Skeletal muscle satellite cell (primary cell): ENCODE results near the gene FAM219A. TPM values are rescaled to one million over a fixed set of nuclear protein-coding genes. Genes with fewer than 3 reads are reported as not detected.

Source experiments
- H3K27me3 ChIP-seq: 2 replicates; pipeline ENCODE4 v1.7.0; 2013; ENCODE audit warnings: low read length; ENCODE audit not compliant: control insufficient read depth, insufficient read depth
- H3K36me3 ChIP-seq: 2 replicates; pipeline ENCODE4 v1.7.0; 2013; ENCODE audit warnings: mild to moderate bottlenecking, control low read depth, low read length; ENCODE audit not compliant: insufficient read depth
- H3K4me1 ChIP-seq: 2 replicates; pipeline ENCODE4 v1.7.0; 2013; ENCODE audit warnings: low read length; ENCODE audit not compliant: control insufficient read depth, insufficient read depth
- H3K4me2 ChIP-seq: 2 replicates; pipeline ENCODE4 v1.7.0; 2013; ENCODE audit warnings: mild to moderate bottlenecking, low read length
- H3K4me3 ChIP-seq: 2 replicates; pipeline ENCODE4 v1.7.0; 2013; ENCODE audit warnings: low read length
- H3K9ac ChIP-seq: 2 replicates; pipeline ENCODE4 v1.7.0; 2013; ENCODE audit warnings: mild to moderate bottlenecking, low read depth, low read length, moderate library complexity
- H3K9me3 ChIP-seq: replicated peaks from 2 replicates; pipeline ENCODE4 v1.7.0; 2013; ENCODE audit warnings: mild to moderate bottlenecking, control low read depth, low read length
- total RNA-seq: library from RNA; depleted of rRNA; stranded (reverse); fragments of >200 nt; gene quantifications from 2 replicates; pipeline ENCODE4 v1.2.3, GENCODE V29; 2012; rRNA removed

Gene FAM219A
- 9.1 and 14.2 TPM in 2 replicates for total RNA-seq

DNA sequence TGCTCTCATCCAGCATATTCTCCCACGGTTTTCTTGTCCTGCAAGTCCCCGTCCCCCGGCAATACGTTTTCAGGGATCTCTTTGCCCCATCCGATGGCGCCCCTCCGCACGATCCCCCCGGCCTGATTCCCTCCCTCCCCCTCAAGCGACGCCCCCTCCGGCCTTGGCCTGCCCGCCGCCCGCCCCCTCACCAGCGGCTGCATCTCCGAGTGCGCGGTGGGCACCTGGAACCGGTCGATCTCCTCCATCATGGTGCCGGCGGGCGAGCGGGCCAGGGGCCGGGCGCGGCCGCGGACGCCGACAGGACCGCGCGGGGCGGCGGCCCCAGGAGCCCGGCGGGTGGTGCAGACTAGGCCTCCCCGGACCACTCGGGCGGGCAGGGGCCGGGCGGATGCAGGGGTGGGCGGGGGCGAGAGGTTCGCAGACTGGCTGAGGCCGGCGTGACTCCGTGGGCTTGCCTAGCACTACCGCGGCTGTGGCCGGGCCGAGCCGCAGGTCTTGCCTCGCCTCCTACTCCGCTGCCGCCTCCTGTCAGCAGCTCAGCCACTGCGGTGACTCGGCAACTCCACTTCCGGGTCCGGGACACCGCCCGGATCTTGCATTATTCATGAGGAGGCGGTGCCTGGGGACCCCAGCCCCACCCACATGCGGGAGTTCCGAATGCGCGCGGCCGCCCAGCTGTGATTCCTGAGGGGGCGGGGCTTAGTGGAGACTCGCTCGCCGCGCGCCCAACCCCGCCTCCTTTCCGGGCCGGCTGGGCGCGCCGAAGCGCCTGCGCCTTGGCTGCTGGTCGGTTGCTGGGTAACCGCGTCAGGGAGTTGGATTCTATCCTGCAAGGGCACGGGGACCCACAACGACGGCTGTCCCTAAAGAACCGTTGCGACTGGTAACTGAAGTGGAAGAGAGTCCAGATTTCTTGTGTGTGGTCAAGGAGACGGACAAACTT is at the start of gene FAM219A, which contains the start of gene DNAI1:
Gene FAM219A, minus strand, starts transcription at position 558 of the 946 bp plus-strand sequence. Its CDS starts 307 bp downstream, at position 251.
Gene DNAI1, plus strand, starts transcription at position 793 of the 946 bp plus-strand sequence. CDS start 201 bp downstream, outside the sequence.
- Histone ChIP-seq H3K9ac (peak within 1 kb of the TSS; percentile 89), H3K4me1 (peaks cover 31% of the 10 kb centered on the region), H3K27me3 (no peaks in the 10 kb centered on the region), H3K4me3 (peak within 1 kb of the TSS; percentile 89), H3K4me2 (peak within 1 kb of the TSS; percentile 96), H3K36me3 (no peaks in the 10 kb centered on the region), H3K9me3 (no peaks in the 10 kb centered on the region)

GRCh38 chr9:34507966-34508365 is 49.6 kb upstream of the FAM219A start:
- peaks cover 5% of the 10 kb centered on the region for H3K4me1 ChIP-seq
- H3K27me3 ChIP-seq, result peaks cover 63% of the 10 kb centered on the region
- H3K9me3 ChIP-seq, result no peaks in the 10 kb centered on the region
- no peak overlapping the region for H3K4me3 ChIP-seq
- H3K4me2 ChIP-seq, result no peak overlapping the region
- H3K36me3 ChIP-seq, result no peaks in the 10 kb centered on the region
- H3K9ac ChIP-seq, result no peak overlapping the region

- H3K4me1 ChIP-seq, result peaks cover 9% of the 10 kb centered on the region
- no peaks in the 10 kb centered on the region for H3K36me3 ChIP-seq
- H3K4me2 ChIP-seq, result no peak overlapping the region
- no peaks in the 10 kb centered on the region for H3K9me3 ChIP-seq
- H3K27me3 ChIP-seq, result peaks cover 63% of the 10 kb centered on the region
- no peak overlapping the region for H3K9ac ChIP-seq
- no peak overlapping the region for H3K4me3 ChIP-seq
Observed at GRCh38 chr9:34507556-34507955, 49.2 kb upstream of the FAM219A start.

DNA sequence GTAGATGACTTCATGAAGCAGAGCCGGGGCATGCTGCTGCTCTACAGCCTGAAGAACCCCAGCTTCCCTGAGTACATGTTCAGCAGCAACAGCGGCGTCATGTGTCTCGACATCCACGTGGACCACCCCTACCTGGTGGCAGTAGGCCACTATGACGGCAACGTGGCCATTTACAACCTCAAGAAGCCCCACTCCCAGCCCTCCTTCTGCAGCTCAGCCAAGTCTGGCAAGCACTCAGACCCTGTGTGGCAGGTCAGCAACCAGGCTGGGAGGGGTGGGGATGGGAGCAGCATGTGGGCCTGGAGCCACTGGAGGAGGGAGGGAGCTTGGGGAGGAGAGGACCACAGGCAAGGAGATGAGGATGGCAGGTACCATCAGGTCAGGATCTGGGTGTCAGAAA is 48.3 kb upstream of the FAM219A start:
- H3K4me3 ChIP-seq, result no peak overlapping the region
- H3K36me3 ChIP-seq, result no peaks in the 10 kb centered on the region
- no peaks in the 10 kb centered on the region for H3K9me3 ChIP-seq
- no peak overlapping the region for H3K9ac ChIP-seq
- peaks cover 18% of the 10 kb centered on the region for H3K4me1 ChIP-seq
- H3K4me2 ChIP-seq, result no peak overlapping the region
- peaks cover 54% of the 10 kb centered on the region for H3K27me3 ChIP-seq

DNA sequence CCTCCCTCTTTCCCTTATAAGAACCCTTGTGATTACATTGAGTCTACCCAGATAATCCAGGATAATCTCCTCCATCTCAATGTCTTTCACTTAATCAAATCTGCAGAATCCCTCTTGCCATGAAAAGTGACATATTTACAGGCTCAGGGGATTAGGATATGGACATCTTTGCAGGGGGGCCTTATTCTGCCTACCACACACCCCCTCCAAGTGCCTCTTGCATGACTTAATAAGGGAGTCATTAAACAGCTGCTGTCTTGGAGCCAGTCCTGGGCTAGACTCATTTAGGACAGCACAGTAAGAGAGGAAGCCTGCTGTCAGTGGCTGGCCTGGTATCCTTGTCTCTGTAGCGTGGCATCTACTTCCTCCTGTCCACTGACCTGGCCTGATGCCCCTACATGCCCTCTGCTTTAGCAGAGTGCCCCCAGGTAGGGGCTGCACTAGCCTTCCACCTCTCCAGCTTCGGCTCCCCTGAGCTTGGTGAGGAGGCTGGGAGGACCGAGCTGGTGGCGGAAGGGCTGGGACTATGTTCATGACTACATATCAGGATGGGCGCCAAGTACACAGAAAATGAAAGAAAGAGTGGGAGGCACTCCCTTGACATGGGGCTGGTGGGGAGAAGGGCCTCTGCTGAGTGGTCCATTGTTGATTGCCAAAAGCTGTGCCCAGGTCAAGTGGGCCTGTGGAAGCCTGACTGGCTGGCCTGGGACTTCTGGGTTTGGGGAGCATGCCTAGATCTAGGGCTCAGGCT is 47.2 kb upstream of the FAM219A start:
- H3K4me1 ChIP-seq, result peaks cover 18% of the 10 kb centered on the region
- no peak overlapping the region for H3K4me3 ChIP-seq
- no peaks in the 10 kb centered on the region for H3K9me3 ChIP-seq
- H3K4me2 ChIP-seq, result no peak overlapping the region
- H3K9ac ChIP-seq, result no peak overlapping the region
- no peaks in the 10 kb centered on the region for H3K36me3 ChIP-seq
- peaks cover 45% of the 10 kb centered on the region for H3K27me3 ChIP-seq

- H3K4me1 ChIP-seq, result peaks cover 18% of the 10 kb centered on the region
- no peaks in the 10 kb centered on the region for H3K9me3 ChIP-seq
- H3K36me3 ChIP-seq, result no peaks in the 10 kb centered on the region
- no peak overlapping the region for H3K9ac ChIP-seq
- H3K27me3 ChIP-seq, result peaks cover 46% of the 10 kb centered on the region
- H3K4me2 ChIP-seq, result no peak overlapping the region
- H3K4me3 ChIP-seq, result no peak overlapping the region
Observed at GRCh38 chr9:34503406-34503805, 45.0 kb upstream of the FAM219A start.

GRCh38 chr9:34502891-34503290 is 44.5 kb upstream of the FAM219A start:
- Histone ChIP-seq H3K4me2 (no peak overlapping the region), H3K36me3 (no peaks in the 10 kb centered on the region), H3K4me1 (peaks cover 18% of the 10 kb centered on the region), H3K27me3 (peaks cover 50% of the 10 kb centered on the region), H3K9me3 (no peaks in the 10 kb centered on the region), H3K9ac (no peak overlapping the region), H3K4me3 (no peak overlapping the region)

GRCh38 chr9:34502471-34502870 is 44.1 kb upstream of the FAM219A start:
- Histone ChIP-seq H3K4me1 (peaks cover 18% of the 10 kb centered on the region), H3K27me3 (peaks cover 54% of the 10 kb centered on the region), H3K9ac (no peak overlapping the region), H3K9me3 (no peaks in the 10 kb centered on the region), H3K36me3 (no peaks in the 10 kb centered on the region), H3K4me3 (no peak overlapping the region), H3K4me2 (no peak overlapping the region)

GRCh38 chr9:34501889-34502425 is 43.6 kb upstream of the FAM219A start:
- no peak overlapping the region for H3K4me3 ChIP-seq
- H3K4me2 ChIP-seq, result no peak overlapping the region
- H3K4me1 ChIP-seq, result peaks cover 18% of the 10 kb centered on the region
- no peaks in the 10 kb centered on the region for H3K36me3 ChIP-seq
- H3K27me3 ChIP-seq, result peaks cover 56% of the 10 kb centered on the region
- no peak overlapping the region for H3K9ac ChIP-seq
- H3K9me3 ChIP-seq, result no peaks in the 10 kb centered on the region

DNA sequence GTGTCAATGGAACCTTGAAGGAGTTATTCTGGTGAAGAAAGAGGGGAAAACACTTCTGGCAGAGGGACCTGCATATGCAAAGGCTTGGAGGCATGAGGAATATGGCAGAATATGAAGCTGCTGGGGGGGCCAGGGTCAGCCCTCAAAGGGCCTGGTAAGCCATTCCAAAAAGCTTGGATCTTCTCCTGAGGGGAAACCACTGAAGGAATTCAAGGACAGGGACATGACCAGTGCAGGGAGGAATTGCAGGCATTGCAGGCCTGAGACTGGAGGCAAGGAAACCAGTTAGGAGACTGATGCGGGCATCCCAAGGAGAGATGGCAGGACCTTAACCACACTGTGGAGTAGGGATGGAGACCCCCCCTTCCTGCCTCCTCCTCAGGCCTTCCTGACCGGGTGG is 43.0 kb upstream of the FAM219A start:
- Histone ChIP-seq H3K4me3 (no peak overlapping the region), H3K4me1 (peaks cover 18% of the 10 kb centered on the region), H3K36me3 (no peaks in the 10 kb centered on the region), H3K9ac (no peak overlapping the region), H3K4me2 (no peak overlapping the region), H3K27me3 (peaks cover 55% of the 10 kb centered on the region), H3K9me3 (no peaks in the 10 kb centered on the region)

- Histone ChIP-seq H3K27me3 (peaks cover 52% of the 10 kb centered on the region), H3K4me2 (no peak overlapping the region), H3K9me3 (no peaks in the 10 kb centered on the region), H3K36me3 (no peaks in the 10 kb centered on the region), H3K4me3 (no peak overlapping the region), H3K4me1 (peaks cover 18% of the 10 kb centered on the region), H3K9ac (no peak overlapping the region)
Observed at GRCh38 chr9:34500623-34501267, 42.4 kb upstream of the FAM219A start.
